Measurements from ENCODE around the gene ART3. TPM values are rescaled to one million over a fixed set of nuclear protein-coding genes. Genes with fewer than 3 reads are reported as not detected.

Gene ART3
- total and polyA plus RNA-seq, 9 of the 15 experiments (the other 6 are each of a cell fraction or from before 2014, with no cell fraction given): 0.69 to 1.4 (median 1.1) TPM; not detected in 1

DNA sequence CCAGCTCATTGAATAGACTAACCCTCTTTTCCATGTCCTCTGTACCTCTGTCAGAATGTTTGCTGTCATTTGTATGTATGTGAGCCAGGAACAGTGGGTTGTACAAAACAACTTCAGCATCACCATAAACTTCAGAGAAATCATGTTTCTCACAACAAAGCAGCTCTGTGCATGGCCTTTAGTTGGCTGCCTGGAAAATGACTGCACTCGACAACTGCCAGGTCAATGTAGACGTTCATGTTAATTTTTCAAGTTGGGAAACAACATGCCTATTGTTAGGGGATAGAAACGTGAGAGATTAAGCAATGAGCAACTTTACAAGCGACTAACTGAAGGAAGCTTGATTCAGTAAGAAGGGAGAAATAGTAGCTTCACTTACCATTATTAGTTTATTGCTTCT is 20.8 kb upstream of the ART3 start:
- intact Hi-C loops (cut with micrococcal nuclease): no loop called here
- Histone ChIP-seq H3K4me1 (replicated peaks in 1 of 2; ENCODE audit: control insufficient read depth in 2 of 2, insufficient read depth in 2 of 2, low read length in 2 of 2) (peaks cover 0 to 5% of the 10 kb centered on the region in 2 experiments; a peak in 1 of 5 replicates), H3K36me3 (ENCODE audit: control insufficient read depth, insufficient read depth, low read length) (no peaks in the 10 kb centered on the region), H3K4me2 (ENCODE audit: insufficient read depth, low read length) (no peak overlapping the region), H3K9me3 (replicated peaks; ENCODE audit: control insufficient read depth, insufficient read depth, low read depth, low read length) (no peaks in the 10 kb centered on the region; the same call in 1 of the 2 replicates), H3K79me2 (ENCODE audit: control insufficient read depth, insufficient read depth, low read length) (no peaks in the 10 kb centered on the region; the same call in 2 of the 3 replicates), H3K9ac (ENCODE audit: insufficient read depth in 1 of 2, low read depth in 2 of 2, low read length in 2 of 2) (no peak overlapping the region), H3K9me1 (ENCODE audit: control insufficient read depth, insufficient read depth, low read length) (no peaks in the 10 kb centered on the region), H3K4me3 (no peak overlapping the region), H3K27me3 (ENCODE audit: control insufficient read depth in 2 of 2, insufficient read depth in 2 of 2, low read length in 2 of 2) (peaks cover 0 to 2% of the 10 kb centered on the region in 2 experiments; a peak in 1 of 5 replicates), H4K20me1 (replicated peaks; ENCODE audit: control insufficient read depth, insufficient read depth, low read length) (no peaks in the 10 kb centered on the region), H3K27ac (ENCODE audit: extremely low read depth, low read depth, low read length) (no peak overlapping the region), H2AFZ (ENCODE audit: low read depth, low read length) (no peak overlapping the region)
- no TSS peak for BruUV-seq (replicated peaks)
- ChIA-PET CTCF (ENCODE audit: low intra/inter-chr PET ratio) (no interaction called here), POLR2A (interaction anchor here (1.4 kb wide), 1 partner anchor 10 kb away, joined by 3 read pairs; no protein-coding TSS in a partner anchor)
- FAIRE-seq (no peak), ATAC-seq (no peak), DNase-seq (ENCODE audit: extremely low read depth in 1 of 4, low spot score in 3 of 4) (no peak)
- TF ChIP-seq CC2D1A (IDR thresholded peaks at IDR 0.05) (no peak), TRIM25 (IDR thresholded peaks at IDR 0.05; ENCODE audit: borderline replicate concordance) (no peak), NR2C2 (CRISPR knock-in tag; IDR thresholded peaks at IDR 0.05) (no peak), NR2C2 (tag; IDR thresholded peaks at IDR 0.05) (no peak), ZNF696 (CRISPR knock-in tag; conservative IDR thresholded peaks at IDR 0.05) (no peak), HDAC2 (IDR thresholded peaks at IDR 0.05) (no peak), NRF1 (conservative IDR thresholded peaks at IDR 0.05 in 1 of 2, IDR thresholded peaks at IDR 0.05 in 1 of 2) (no peak), KLF16 (IDR thresholded peaks at IDR 0.05) (no peak), SP2 (IDR thresholded peaks at IDR 0.05; ENCODE audit: extremely low read depth, low read depth, low read length, poor library complexity, severe bottlenecking) (no peak), CTCF (IDR thresholded peaks at IDR 0.05 in 2 of 3, conservative IDR thresholded peaks at IDR 0.05 in 1 of 3; ENCODE audit: insufficient read depth in 2 of 3, low read depth in 1 of 3, low read length in 3 of 3) (no peak), ZNF146 (CRISPR knock-in tag; IDR thresholded peaks at IDR 0.05; ENCODE audit: unreplicated experiment) (no peak), NBN (IDR thresholded peaks at IDR 0.05; ENCODE audit: low read depth) (no peak), ZNF79 (CRISPR knock-in tag; IDR thresholded peaks at IDR 0.05; ENCODE audit: low read depth) (no peak), ELF2 (CRISPR knock-in tag; IDR thresholded peaks at IDR 0.05) (no peak), EGR1 (conservative IDR thresholded peaks at IDR 0.05) (no peak)
- TF ChIP-seq, protein P1, sequence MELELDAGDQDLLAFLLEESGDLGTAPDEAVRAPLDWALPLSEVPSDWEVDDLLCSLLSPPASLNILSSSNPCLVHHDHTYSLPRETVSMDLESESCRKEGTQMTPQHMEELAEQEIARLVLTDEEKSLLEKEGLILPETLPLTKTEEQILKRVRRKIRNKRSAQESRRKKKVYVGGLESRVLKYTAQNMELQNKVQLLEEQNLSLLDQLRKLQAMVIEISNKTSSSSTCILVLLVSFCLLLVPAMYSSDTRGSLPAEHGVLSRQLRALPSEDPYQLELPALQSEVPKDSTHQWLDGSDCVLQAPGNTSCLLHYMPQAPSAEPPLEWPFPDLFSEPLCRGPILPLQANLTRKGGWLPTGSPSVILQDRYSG (tag; conservative IDR thresholded peaks at IDR 0.05; ENCODE audit: low read depth): no peak
- TF ChIP-seq, protein P2, sequence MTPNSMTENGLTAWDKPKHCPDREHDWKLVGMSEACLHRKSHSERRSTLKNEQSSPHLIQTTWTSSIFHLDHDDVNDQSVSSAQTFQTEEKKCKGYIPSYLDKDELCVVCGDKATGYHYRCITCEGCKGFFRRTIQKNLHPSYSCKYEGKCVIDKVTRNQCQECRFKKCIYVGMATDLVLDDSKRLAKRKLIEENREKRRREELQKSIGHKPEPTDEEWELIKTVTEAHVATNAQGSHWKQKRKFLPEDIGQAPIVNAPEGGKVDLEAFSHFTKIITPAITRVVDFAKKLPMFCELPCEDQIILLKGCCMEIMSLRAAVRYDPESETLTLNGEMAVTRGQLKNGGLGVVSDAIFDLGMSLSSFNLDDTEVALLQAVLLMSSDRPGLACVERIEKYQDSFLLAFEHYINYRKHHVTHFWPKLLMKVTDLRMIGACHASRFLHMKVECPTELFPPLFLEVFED (CRISPR knock-in tag; conservative IDR thresholded peaks at IDR 0.05): no peak
- WGBS (ENCODE audit: insufficient coverage, low coverage, missing lambda C conversion rate): 12% methylated on average over 4 of the region's 4 CpGs
- in situ Hi-C loops (cut with MboI): no loop called here
